Astrocyte (in vitro differentiated cells and primary cell): ENCODE data around the gene C4orf54.

Experiments used
- EZH2 ChIP-seq: IDR thresholded peaks from 2 replicates; pipeline ENCODE4 v1.6.1; 2012; ENCODE audit warnings: mild to moderate bottlenecking, low read length, inconsistent platforms; ENCODE audit not compliant: insufficient read depth
- TF ChIP-seq, protein P1 (sequence below): IDR thresholded peaks from 2 replicates; pipeline ENCODE4 v1.5.1; 2011; ENCODE audit warnings: low read depth, mild to moderate bottlenecking, inconsistent platforms, low read length, moderate library complexity; ENCODE audit not compliant: insufficient read depth

DNA sequence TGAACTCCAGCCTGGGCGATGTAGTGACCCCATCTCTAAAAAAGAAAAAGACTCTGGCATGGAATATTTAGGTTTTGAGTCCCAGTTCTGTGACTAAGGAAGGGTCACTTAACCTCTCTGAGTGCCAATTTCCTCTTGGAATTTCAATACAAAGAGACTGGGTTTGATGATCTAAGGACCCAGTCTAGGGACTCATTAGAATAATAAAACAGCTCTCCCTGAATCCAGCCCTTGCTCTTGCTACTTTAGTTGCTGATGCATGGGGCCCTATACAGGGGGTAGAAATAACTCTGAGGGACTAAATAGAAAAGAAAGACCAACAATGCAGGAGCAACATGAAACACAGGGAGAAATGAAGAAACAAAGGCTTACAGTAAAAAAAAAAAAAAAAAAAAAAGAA lies 12.6 kb downstream of the C4orf54 start:
- TF ChIP-seq, protein P1, sequence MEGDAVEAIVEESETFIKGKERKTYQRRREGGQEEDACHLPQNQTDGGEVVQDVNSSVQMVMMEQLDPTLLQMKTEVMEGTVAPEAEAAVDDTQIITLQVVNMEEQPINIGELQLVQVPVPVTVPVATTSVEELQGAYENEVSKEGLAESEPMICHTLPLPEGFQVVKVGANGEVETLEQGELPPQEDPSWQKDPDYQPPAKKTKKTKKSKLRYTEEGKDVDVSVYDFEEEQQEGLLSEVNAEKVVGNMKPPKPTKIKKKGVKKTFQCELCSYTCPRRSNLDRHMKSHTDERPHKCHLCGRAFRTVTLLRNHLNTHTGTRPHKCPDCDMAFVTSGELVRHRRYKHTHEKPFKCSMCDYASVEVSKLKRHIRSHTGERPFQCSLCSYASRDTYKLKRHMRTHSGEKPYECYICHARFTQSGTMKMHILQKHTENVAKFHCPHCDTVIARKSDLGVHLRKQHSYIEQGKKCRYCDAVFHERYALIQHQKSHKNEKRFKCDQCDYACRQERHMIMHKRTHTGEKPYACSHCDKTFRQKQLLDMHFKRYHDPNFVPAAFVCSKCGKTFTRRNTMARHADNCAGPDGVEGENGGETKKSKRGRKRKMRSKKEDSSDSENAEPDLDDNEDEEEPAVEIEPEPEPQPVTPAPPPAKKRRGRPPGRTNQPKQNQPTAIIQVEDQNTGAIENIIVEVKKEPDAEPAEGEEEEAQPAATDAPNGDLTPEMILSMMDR, result no peak
- TF ChIP-seq EZH2, result no peak
